GM12875 (cell line): ENCODE data around the gene AWAT2.

Experiments used
- H3K4me3 ChIP-seq: one replicate; pipeline ENCODE4 v1.5.1; 2011; ENCODE audit warnings: low read depth, low read length, control low read depth
- CTCF ChIP-seq: IDR thresholded peaks from 2 replicates; pipeline ENCODE4 v1.5.1; 2011; ENCODE audit warnings: low read depth, mild to moderate bottlenecking, control low read depth, inconsistent platforms, low read length, moderate library complexity, borderline replicate concordance; ENCODE audit not compliant: insufficient read depth

Gene AWAT2

GRCh38 chrX:69996113-69996468 lies 53.6 kb downstream of the AWAT2 start:
- H3K4me3 ChIP-seq: no peak overlapping the region
- no peak for TF ChIP-seq CTCF

GRCh38 chrX:69995362-69996112 lies 54.2 kb downstream of the AWAT2 start:
- TF ChIP-seq CTCF: no peak

GRCh38 chrX:69993494-69993893 lies 56.2 kb downstream of the AWAT2 start:
- no peak overlapping the region for H3K4me3 ChIP-seq
- no peak for TF ChIP-seq CTCF

More at GRCh38 chrX:69995362-69996112, 54.2 kb downstream of the AWAT2 start:
- no peak overlapping the region for H3K4me3 ChIP-seq

GRCh38 chrX:69991685-69992084 lies 58.1 kb downstream of the AWAT2 start:
- no peak overlapping the region for H3K4me3 ChIP-seq
- no peak for TF ChIP-seq CTCF
